Endothelial cell of umbilical vein (primary cell): ENCODE data around the gene NRXN3. TPM values are rescaled to one million over a fixed set of nuclear protein-coding genes. Genes with fewer than 3 reads are reported as not detected.

Experiments
- BruUV-seq: library from RNA; stranded (reverse); fragments of 400-500 nt; replicated peaks from 2 replicates; lab custom pipeline; 2021; lab: Mats Ljungman, UMichigan
- CTCF ChIA-PET: fragments of 300-600, 350-600 bp; sonication (Branson Sonifier 250); formaldehyde crosslinking; loops from one replicate; lab custom pipeline; 2021; ENCODE audit warnings: antibody characterized with exemption, inconsistent platforms; lab: Charles Lee
- POLR2A ChIA-PET: fragments of 300-600, 350-600 bp; sonication (Branson Sonifier 250); formaldehyde crosslinking; loops from one replicate; lab custom pipeline; 2021; ENCODE audit warnings: antibody characterized with exemption, inconsistent platforms; lab: Charles Lee
- DNase-seq: peaks from one replicate; pipeline ENCODE4 v3.0.0-alpha.2; 2011; ENCODE audit warnings: low read depth, low spot score
- FAIRE-seq: peaks from 2 replicates; lab custom pipeline; 2011; peaks lifted over from hg19 to GRCh38; lab: Jason Lieb, UNC
- H2AFZ ChIP-seq: 2 replicates; pipeline ENCODE4 v1.6.0; 2012; ENCODE audit warnings: low read depth, low read length, control low read depth, inconsistent platforms
- H3K27ac ChIP-seq: 2 replicates; pipeline ENCODE4 v1.5.1; 2011; ENCODE audit warnings: low read depth, mild to moderate bottlenecking, control low read depth, low read length, moderate library complexity; ENCODE audit not compliant: insufficient read depth
- H3K27me3 ChIP-seq, 2 experiments: 2 replicates each; pipeline versions ENCODE4 v1.6.0 to v1.6.1; 2011; ENCODE audit warnings: low read length in 2 of 2, mixed read lengths in 1 of 2; ENCODE audit not compliant: control insufficient read depth in 2 of 2, insufficient read depth in 2 of 2
- H3K36me3 ChIP-seq, 2 experiments: 2 replicates in 1 of 2; 3 replicates in 1 of 2; pipeline ENCODE4 v1.5.1; 2011; ENCODE audit warnings: low read length in 2 of 2, mild to moderate bottlenecking in 1 of 2, moderate library complexity in 1 of 2; ENCODE audit not compliant: control insufficient read depth in 2 of 2, insufficient read depth in 2 of 2; ENCODE audit errors: extremely low read depth in 1 of 2
- H3K4me1 ChIP-seq: 3 replicates; pipeline ENCODE4 v1.5.1; 2011; ENCODE audit warnings: mild to moderate bottlenecking, low read length; ENCODE audit not compliant: control insufficient read depth, insufficient read depth; ENCODE audit errors: extremely low read depth
- H3K4me2 ChIP-seq: 2 replicates; pipeline ENCODE4 v1.6.1; 2011; ENCODE audit warnings: low read length, control low read depth, mixed read lengths; ENCODE audit not compliant: insufficient read depth
- H3K4me3 ChIP-seq, 3 experiments: fragments of 200-600 bp in 1 of 3; sonication (generic), shearing (Covaris generic) in 1 of 3; replicated peaks in 1 of 3; 2 replicates each; pipeline ENCODE4 v1.5.1; 2011 to 2016; ENCODE audit warnings: control low read depth in 3 of 3, low read length in 3 of 3, mild to moderate bottlenecking in 2 of 3, inconsistent platforms in 1 of 3, low read depth in 1 of 3, moderate library complexity in 1 of 3; ENCODE audit not compliant: insufficient read depth in 1 of 3
- H3K79me2 ChIP-seq: 2 replicates; pipeline ENCODE4 v1.6.0; 2012; ENCODE audit warnings: low read length, inconsistent platforms; ENCODE audit not compliant: control insufficient read depth, insufficient read depth
- H3K9ac ChIP-seq: replicated peaks from 2 replicates; pipeline ENCODE3; 2011; ENCODE audit warnings: low read length, control low read depth; ENCODE audit not compliant: insufficient read depth; ENCODE audit errors: extremely low read depth
- H3K9me1 ChIP-seq: replicated peaks from 3 replicates; pipeline ENCODE4 v1.6.0; 2011; ENCODE audit warnings: mild to moderate bottlenecking, low read length; ENCODE audit not compliant: control insufficient read depth, insufficient read depth; ENCODE audit errors: extremely low read depth
- H3K9me3 ChIP-seq: replicated peaks from 2 replicates; pipeline ENCODE4 v1.5.1; 2012; ENCODE audit warnings: low read length, inconsistent platforms; ENCODE audit not compliant: control insufficient read depth, insufficient read depth
- H4K20me1 ChIP-seq: replicated peaks from 2 replicates; pipeline ENCODE3; 2011; ENCODE audit warnings: mild to moderate bottlenecking, low read length; ENCODE audit not compliant: control insufficient read depth, insufficient read depth; ENCODE audit errors: extremely low read depth
- CTCF ChIP-seq, 2 donors: IDR thresholded peaks; 1 replicate in 1 of 2; 2 replicates in 1 of 2; pipeline ENCODE4 v1.5.1; 2011; ENCODE audit warnings: low read length in 2 of 2, mild to moderate bottlenecking in 2 of 2, moderate library complexity in 2 of 2, control low read depth in 1 of 2, inconsistent platforms in 1 of 2, low read depth in 1 of 2; ENCODE audit not compliant: insufficient read depth in 1 of 2; ENCODE audit errors: extremely low read depth in 1 of 2
- EZH2 ChIP-seq: IDR thresholded peaks from 2 replicates; pipeline ENCODE4 v1.6.1; 2012; ENCODE audit warnings: borderline replicate concordance, low read depth, mild to moderate bottlenecking, moderate library complexity, low read length, inconsistent platforms; ENCODE audit not compliant: severe bottlenecking
- FOS ChIP-seq: IDR thresholded peaks from 2 replicates; pipeline ENCODE4 v1.6.1; 2011; ENCODE audit warnings: mild to moderate bottlenecking, low read length, moderate library complexity, borderline replicate concordance; ENCODE audit not compliant: insufficient read depth
- GATA2 ChIP-seq: IDR thresholded peaks from 2 replicates; pipeline ENCODE4 v1.7.0; 2011; ENCODE audit warnings: low read depth, mild to moderate bottlenecking, moderate library complexity, mixed read lengths, low read length; ENCODE audit not compliant: insufficient read length, insufficient read depth
- JUN ChIP-seq: IDR thresholded peaks from 2 replicates; pipeline ENCODE4 v1.6.1; 2011; ENCODE audit warnings: borderline replicate concordance, low read depth; ENCODE audit not compliant: insufficient read length, insufficient read depth
- MAX ChIP-seq: IDR thresholded peaks from 2 replicates; pipeline ENCODE4 v1.6.1; 2011; ENCODE audit not compliant: insufficient read depth, insufficient read length
- MYC ChIP-seq: IDR thresholded peaks from one replicate; pipeline ENCODE4 v1.6.1; 2011; ENCODE audit warnings: mild to moderate bottlenecking, low read depth, low read length
- POLR2A ChIP-seq: IDR thresholded peaks from 2 replicates; pipeline ENCODE4 v1.6.1; 2012; ENCODE audit warnings: low read depth, mild to moderate bottlenecking, control low read depth, low read length
- POLR2AphosphoS5 ChIP-seq: IDR thresholded peaks from 2 replicates; pipeline ENCODE4 v1.6.1; 2012; ENCODE audit warnings: low read depth, mild to moderate bottlenecking, control low read depth, low read length, moderate library complexity; ENCODE audit not compliant: insufficient read depth
- dilution Hi-C: fragments of 300-500 bp; cut with MboI; formaldehyde crosslinking; loops from one replicate; pipeline ENCODE4 v1.15.0; 2019; ENCODE audit warnings: low sequenced_read_pairs; ENCODE audit not compliant: extremely low pct_ligation_motif_present
- intact Hi-C: fragments of 100-400 bp; cut with micrococcal nuclease; formaldehyde crosslinking; loops from one replicate; pipeline ENCODE4 v1.10.0; 2022
- polyA plus RNA-seq, 4 experiments: library from polyadenylated mRNA; depleted of rRNA in 3 of 4; stranded (reverse) in 3 of 4; unstranded in 1 of 4; fragments of >200 nt; gene quantifications; 2 replicates each; pipeline versions ENCODE4 v1.2.1 to v1.2.3, GENCODE V29; 2011 to 2012; ENCODE audit warnings: missing spikeins in 1 of 4
- total RNA-seq: library from RNA; stranded (reverse); gene quantifications from 2 replicates; pipeline ENCODE4 v1.2.3, GENCODE V29; 2021

Gene NRXN3
- total and polyA plus RNA-seq, 2 donors (not counting 3 experiments of a cell fraction or from before 2014, with no cell fraction given) = 0.72 to 4.2 TPM

GRCh38 chr14:78836777-78837176, 666.6 kb downstream of the NRXN3 start:
- intact Hi-C loops (loop anchor here (1.0 kb wide), 3 partner anchors 388 to 974 kb away; no protein-coding TSS in a partner anchor), dilution Hi-C loops (no loop called here)
- peak; percentile 57 for DNase-seq
- BruUV-seq = no TSS peak
- no peaks in the 10 kb centered on the region for H4K20me1 ChIP-seq
- H2AFZ ChIP-seq = no peak overlapping the region
- no peaks in the 10 kb centered on the region for H3K36me3 ChIP-seq
- H3K27me3 ChIP-seq = peaks cover 0 to 4% of the 10 kb centered on the region in 2 experiments
- H3K79me2 ChIP-seq = no peaks in the 10 kb centered on the region
- FAIRE-seq = no peak
- CTCF ChIA-PET = interaction anchor here (2.8 kb wide), 1 partner anchor 12 kb away, joined by 9 read pairs; no protein-coding TSS in a partner anchor
- TF ChIP-seq CTCF (IDR thresholded peaks at IDR 0.05; ENCODE audit: extremely low read depth in 1 of 2, insufficient read depth in 1 of 2, low read depth in 1 of 2, low read length in 2 of 2) (peak; percentile 42 to 45), MAX (no peak), FOS (no peak)
- no peaks in the 10 kb centered on the region for H3K4me1 ChIP-seq
- no peaks in the 10 kb centered on the region for H3K9me3 ChIP-seq
- H3K4me2 ChIP-seq = no peak overlapping the region
- H3K9me1 ChIP-seq = no peaks in the 10 kb centered on the region
- H3K4me3 ChIP-seq = no peak overlapping the region
- POLR2A ChIA-PET = no interaction called here
- no peak overlapping the region for H3K9ac ChIP-seq
- H3K27ac ChIP-seq = no peak overlapping the region

- Histone ChIP-seq H2AFZ (no peak overlapping the region), H3K79me2 (no peaks in the 10 kb centered on the region), H3K4me3 (no peak overlapping the region), H3K9ac (no peak overlapping the region), H3K9me3 (no peaks in the 10 kb centered on the region), H3K4me2 (no peak overlapping the region), H3K36me3 (no peaks in the 10 kb centered on the region), H3K9me1 (no peaks in the 10 kb centered on the region), H3K27ac (no peak overlapping the region), H3K4me1 (no peaks in the 10 kb centered on the region), H3K27me3 (peaks cover 0 to 4% of the 10 kb centered on the region in 2 experiments), H4K20me1 (no peaks in the 10 kb centered on the region)
- ChIA-PET POLR2A (no interaction called here), CTCF (interaction anchor here (0.8 to 2.0 kb wide), 4 partner anchors 10 to 817 kb away, joined by 3 to 12 read pairs (median 4); no protein-coding TSS in a partner anchor)
- no TSS peak for BruUV-seq
- DNase-seq (no peak), FAIRE-seq (no peak)
- dilution Hi-C loops = no loop called here
- intact Hi-C loops = no loop called here
- TF ChIP-seq MYC (no peak), JUN (no peak), MAX (no peak), POLR2A (no peak), POLR2AphosphoS5 (no peak), CTCF (IDR thresholded peaks at IDR 0.05; ENCODE audit: extremely low read depth in 1 of 2, insufficient read depth in 1 of 2, low read depth in 1 of 2, low read length in 2 of 2) (no peak), EZH2 (no peak), GATA2 (no peak), FOS (no peak)
These were observed 668.8 kb downstream of the NRXN3 start for GRCh38 chr14:78838959-78839358.
